Endothelial cell of umbilical vein (primary cell): Measurements from ENCODE around the gene RNF32. TPM values are rescaled to one million over a fixed set of nuclear protein-coding genes. Genes with fewer than 3 reads are reported as not detected.

Experiments used
- BruUV-seq: library from RNA; stranded (reverse); fragments of 400-500 nt; replicated peaks from 2 replicates; lab custom pipeline; 2021; lab: Mats Ljungman, UMichigan
- CTCF ChIA-PET: fragments of 300-600, 350-600 bp; sonication (Branson Sonifier 250); formaldehyde crosslinking; loops from one replicate; lab custom pipeline; 2021; ENCODE audit warnings: antibody characterized with exemption, inconsistent platforms; lab: Charles Lee
- POLR2A ChIA-PET: fragments of 300-600, 350-600 bp; sonication (Branson Sonifier 250); formaldehyde crosslinking; loops from one replicate; lab custom pipeline; 2021; ENCODE audit warnings: antibody characterized with exemption, inconsistent platforms; lab: Charles Lee
- DNase-seq: peaks from one replicate; pipeline ENCODE4 v3.0.0-alpha.2; 2011; ENCODE audit warnings: low read depth, low spot score
- FAIRE-seq: peaks from 2 replicates; lab custom pipeline; 2011; peaks lifted over from hg19 to GRCh38; lab: Jason Lieb, UNC
- H2AFZ ChIP-seq: 2 replicates; pipeline ENCODE4 v1.6.0; 2012; ENCODE audit warnings: low read depth, low read length, control low read depth, inconsistent platforms
- H3K27ac ChIP-seq: 2 replicates; pipeline ENCODE4 v1.5.1; 2011; ENCODE audit warnings: low read depth, mild to moderate bottlenecking, control low read depth, low read length, moderate library complexity; ENCODE audit not compliant: insufficient read depth
- H3K27me3 ChIP-seq, 2 experiments: 2 replicates each; pipeline versions ENCODE4 v1.6.0 to v1.6.1; 2011; ENCODE audit warnings: low read length in 2 of 2, mixed read lengths in 1 of 2; ENCODE audit not compliant: control insufficient read depth in 2 of 2, insufficient read depth in 2 of 2
- H3K36me3 ChIP-seq, 2 experiments: 2 replicates in 1 of 2; 3 replicates in 1 of 2; pipeline ENCODE4 v1.5.1; 2011; ENCODE audit warnings: low read length in 2 of 2, mild to moderate bottlenecking in 1 of 2, moderate library complexity in 1 of 2; ENCODE audit not compliant: control insufficient read depth in 2 of 2, insufficient read depth in 2 of 2; ENCODE audit errors: extremely low read depth in 1 of 2
- H3K4me1 ChIP-seq: 3 replicates; pipeline ENCODE4 v1.5.1; 2011; ENCODE audit warnings: mild to moderate bottlenecking, low read length; ENCODE audit not compliant: control insufficient read depth, insufficient read depth; ENCODE audit errors: extremely low read depth
- H3K4me2 ChIP-seq: 2 replicates; pipeline ENCODE4 v1.6.1; 2011; ENCODE audit warnings: low read length, control low read depth, mixed read lengths; ENCODE audit not compliant: insufficient read depth
- H3K4me3 ChIP-seq, 3 experiments: fragments of 200-600 bp in 1 of 3; sonication (generic), shearing (Covaris generic) in 1 of 3; replicated peaks in 1 of 3; 2 replicates each; pipeline ENCODE4 v1.5.1; 2011 to 2016; ENCODE audit warnings: control low read depth in 3 of 3, low read length in 3 of 3, mild to moderate bottlenecking in 2 of 3, inconsistent platforms in 1 of 3, low read depth in 1 of 3, moderate library complexity in 1 of 3; ENCODE audit not compliant: insufficient read depth in 1 of 3
- H3K79me2 ChIP-seq: 2 replicates; pipeline ENCODE4 v1.6.0; 2012; ENCODE audit warnings: low read length, inconsistent platforms; ENCODE audit not compliant: control insufficient read depth, insufficient read depth
- H3K9ac ChIP-seq: replicated peaks from 2 replicates; pipeline ENCODE3; 2011; ENCODE audit warnings: low read length, control low read depth; ENCODE audit not compliant: insufficient read depth; ENCODE audit errors: extremely low read depth
- H3K9me1 ChIP-seq: replicated peaks from 3 replicates; pipeline ENCODE4 v1.6.0; 2011; ENCODE audit warnings: mild to moderate bottlenecking, low read length; ENCODE audit not compliant: control insufficient read depth, insufficient read depth; ENCODE audit errors: extremely low read depth
- H3K9me3 ChIP-seq: replicated peaks from 2 replicates; pipeline ENCODE4 v1.5.1; 2012; ENCODE audit warnings: low read length, inconsistent platforms; ENCODE audit not compliant: control insufficient read depth, insufficient read depth
- H4K20me1 ChIP-seq: replicated peaks from 2 replicates; pipeline ENCODE3; 2011; ENCODE audit warnings: mild to moderate bottlenecking, low read length; ENCODE audit not compliant: control insufficient read depth, insufficient read depth; ENCODE audit errors: extremely low read depth
- EZH2 ChIP-seq: IDR thresholded peaks from 2 replicates; pipeline ENCODE4 v1.6.1; 2012; ENCODE audit warnings: borderline replicate concordance, low read depth, mild to moderate bottlenecking, moderate library complexity, low read length, inconsistent platforms; ENCODE audit not compliant: severe bottlenecking
- FOS ChIP-seq: IDR thresholded peaks from 2 replicates; pipeline ENCODE4 v1.6.1; 2011; ENCODE audit warnings: mild to moderate bottlenecking, low read length, moderate library complexity, borderline replicate concordance; ENCODE audit not compliant: insufficient read depth
- GATA2 ChIP-seq: IDR thresholded peaks from 2 replicates; pipeline ENCODE4 v1.7.0; 2011; ENCODE audit warnings: low read depth, mild to moderate bottlenecking, moderate library complexity, mixed read lengths, low read length; ENCODE audit not compliant: insufficient read length, insufficient read depth
- JUN ChIP-seq: IDR thresholded peaks from 2 replicates; pipeline ENCODE4 v1.6.1; 2011; ENCODE audit warnings: borderline replicate concordance, low read depth; ENCODE audit not compliant: insufficient read length, insufficient read depth
- POLR2A ChIP-seq: IDR thresholded peaks from 2 replicates; pipeline ENCODE4 v1.6.1; 2012; ENCODE audit warnings: low read depth, mild to moderate bottlenecking, control low read depth, low read length
- POLR2AphosphoS5 ChIP-seq: IDR thresholded peaks from 2 replicates; pipeline ENCODE4 v1.6.1; 2012; ENCODE audit warnings: low read depth, mild to moderate bottlenecking, control low read depth, low read length, moderate library complexity; ENCODE audit not compliant: insufficient read depth
- dilution Hi-C: fragments of 300-500 bp; cut with MboI; formaldehyde crosslinking; loops from one replicate; pipeline ENCODE4 v1.15.0; 2019; ENCODE audit warnings: low sequenced_read_pairs; ENCODE audit not compliant: extremely low pct_ligation_motif_present
- intact Hi-C: fragments of 100-400 bp; cut with micrococcal nuclease; formaldehyde crosslinking; loops from one replicate; pipeline ENCODE4 v1.10.0; 2022
- polyA plus RNA-seq, 4 experiments: library from polyadenylated mRNA; depleted of rRNA in 3 of 4; stranded (reverse) in 3 of 4; unstranded in 1 of 4; fragments of >200 nt; gene quantifications; 2 replicates each; pipeline versions ENCODE4 v1.2.1 to v1.2.3, GENCODE V29; 2011 to 2012; ENCODE audit warnings: missing spikeins in 1 of 4
- total RNA-seq: library from RNA; stranded (reverse); gene quantifications from 2 replicates; pipeline ENCODE4 v1.2.3, GENCODE V29; 2021
- TF ChIP-seq, protein P1 (sequence below), 2 donors: IDR thresholded peaks; 1 replicate in 1 of 2; 2 replicates in 1 of 2; pipeline ENCODE4 v1.5.1; 2011; ENCODE audit warnings: low read length in 2 of 2, mild to moderate bottlenecking in 2 of 2, moderate library complexity in 2 of 2, control low read depth in 1 of 2, inconsistent platforms in 1 of 2, low read depth in 1 of 2; ENCODE audit not compliant: insufficient read depth in 1 of 2; ENCODE audit errors: extremely low read depth in 1 of 2
- TF ChIP-seq, protein P2 (sequence below): IDR thresholded peaks from 2 replicates; pipeline ENCODE4 v1.6.1; 2011; ENCODE audit not compliant: insufficient read depth, insufficient read length

RNF32 gene
- total and polyA plus RNA-seq, 2 donors (not counting 3 experiments of a cell fraction or from before 2014, with no cell fraction given) = 0.14 TPM; not detected in 1

DNA sequence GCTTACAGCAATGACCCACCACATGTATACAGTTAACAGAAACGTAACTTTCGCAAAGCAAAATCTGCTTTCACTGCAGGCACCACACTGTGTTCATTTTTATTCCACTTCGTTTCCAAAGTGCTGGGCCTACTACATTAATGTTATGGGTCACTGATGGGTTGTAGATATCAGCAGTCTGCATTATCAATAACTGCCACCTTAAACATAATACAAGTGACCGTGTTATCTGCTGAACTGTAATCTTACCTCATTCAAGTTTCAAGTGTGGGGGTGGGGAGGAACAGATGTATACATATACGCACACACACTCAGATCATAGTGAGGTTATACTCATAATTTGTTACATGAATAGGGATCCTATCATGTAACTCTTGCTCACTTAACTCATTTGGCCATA, 21.1 kb downstream of the RNF32 start:
- no peaks in the 10 kb centered on the region for H3K9me3 ChIP-seq
- ChIA-PET POLR2A (no interaction called here), CTCF (no interaction called here)
- no peaks in the 10 kb centered on the region for H3K9me1 ChIP-seq
- H3K9ac ChIP-seq = no peak overlapping the region
- H3K79me2 ChIP-seq = no peaks in the 10 kb centered on the region
- intact Hi-C loops (no loop called here), dilution Hi-C loops (no loop called here)
- H3K4me2 ChIP-seq = no peak overlapping the region
- no peaks in the 10 kb centered on the region for H3K27me3 ChIP-seq
- no peak for FAIRE-seq
- H3K4me1 ChIP-seq = no peaks in the 10 kb centered on the region
- no peak overlapping the region for H3K4me3 ChIP-seq
- no peaks in the 10 kb centered on the region for H3K36me3 ChIP-seq
- DNase-seq = no peak
- no peak for TF ChIP-seq GATA2
- TF ChIP-seq, protein P1, sequence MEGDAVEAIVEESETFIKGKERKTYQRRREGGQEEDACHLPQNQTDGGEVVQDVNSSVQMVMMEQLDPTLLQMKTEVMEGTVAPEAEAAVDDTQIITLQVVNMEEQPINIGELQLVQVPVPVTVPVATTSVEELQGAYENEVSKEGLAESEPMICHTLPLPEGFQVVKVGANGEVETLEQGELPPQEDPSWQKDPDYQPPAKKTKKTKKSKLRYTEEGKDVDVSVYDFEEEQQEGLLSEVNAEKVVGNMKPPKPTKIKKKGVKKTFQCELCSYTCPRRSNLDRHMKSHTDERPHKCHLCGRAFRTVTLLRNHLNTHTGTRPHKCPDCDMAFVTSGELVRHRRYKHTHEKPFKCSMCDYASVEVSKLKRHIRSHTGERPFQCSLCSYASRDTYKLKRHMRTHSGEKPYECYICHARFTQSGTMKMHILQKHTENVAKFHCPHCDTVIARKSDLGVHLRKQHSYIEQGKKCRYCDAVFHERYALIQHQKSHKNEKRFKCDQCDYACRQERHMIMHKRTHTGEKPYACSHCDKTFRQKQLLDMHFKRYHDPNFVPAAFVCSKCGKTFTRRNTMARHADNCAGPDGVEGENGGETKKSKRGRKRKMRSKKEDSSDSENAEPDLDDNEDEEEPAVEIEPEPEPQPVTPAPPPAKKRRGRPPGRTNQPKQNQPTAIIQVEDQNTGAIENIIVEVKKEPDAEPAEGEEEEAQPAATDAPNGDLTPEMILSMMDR (IDR thresholded peaks at IDR 0.05; ENCODE audit: extremely low read depth in 1 of 2, insufficient read depth in 1 of 2, low read depth in 1 of 2, low read length in 2 of 2) = no peak
- no peak for TF ChIP-seq EZH2
- BruUV-seq = no TSS peak
- no peaks in the 10 kb centered on the region for H4K20me1 ChIP-seq
- H2AFZ ChIP-seq = no peak overlapping the region
- H3K27ac ChIP-seq = no peak overlapping the region

DNA sequence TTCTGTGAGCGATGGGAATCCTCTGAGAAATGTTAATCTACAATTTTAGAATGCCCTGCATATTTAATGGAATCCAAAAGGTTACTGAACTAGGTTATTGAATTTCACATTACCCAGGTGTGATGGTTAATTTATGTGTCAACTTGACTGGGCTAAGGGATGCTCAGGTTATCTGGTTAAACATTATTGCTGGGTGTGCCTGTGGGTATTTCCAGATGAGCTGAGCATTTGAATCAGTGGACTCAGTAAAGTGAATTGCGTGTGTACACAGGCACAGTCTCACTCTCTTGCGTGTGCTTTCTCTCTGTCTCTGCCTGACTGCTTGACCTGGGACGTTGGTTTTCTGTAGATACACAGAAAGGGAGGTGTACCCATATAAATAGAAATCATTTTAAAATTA, 21.7 kb downstream of the RNF32 start:
- Histone ChIP-seq H4K20me1 (no peaks in the 10 kb centered on the region), H3K4me3 (no peak overlapping the region), H2AFZ (no peak overlapping the region), H3K27me3 (no peaks in the 10 kb centered on the region), H3K4me2 (no peak overlapping the region), H3K36me3 (no peaks in the 10 kb centered on the region), H3K9ac (no peak overlapping the region), H3K9me3 (no peaks in the 10 kb centered on the region), H3K4me1 (no peaks in the 10 kb centered on the region), H3K79me2 (no peaks in the 10 kb centered on the region), H3K9me1 (no peaks in the 10 kb centered on the region), H3K27ac (no peak overlapping the region)
- ChIA-PET CTCF (no interaction called here), POLR2A (no interaction called here)
- no peak for TF ChIP-seq POLR2A
- TF ChIP-seq, protein P2, sequence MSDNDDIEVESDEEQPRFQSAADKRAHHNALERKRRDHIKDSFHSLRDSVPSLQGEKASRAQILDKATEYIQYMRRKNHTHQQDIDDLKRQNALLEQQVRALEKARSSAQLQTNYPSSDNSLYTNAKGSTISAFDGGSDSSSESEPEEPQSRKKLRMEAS = no peak
- no peak for TF ChIP-seq FOS
- TF ChIP-seq POLR2AphosphoS5 = no peak
- no peak for TF ChIP-seq JUN
- TF ChIP-seq GATA2 = no peak
- dilution Hi-C loops = no loop called here
- DNase-seq = no peak
- intact Hi-C loops = no loop called here
- no peak for FAIRE-seq
- BruUV-seq = no TSS peak
